ENCODE results near the gene TRAF5. TPM values are rescaled to one million over a fixed set of nuclear protein-coding genes. Genes with fewer than 3 reads are reported as not detected.

Gene TRAF5
- polyA plus RNA-seq, 2 of the 4 experiments (the other 2 are of a cell fraction), result 8.2 to 14.6 TPM

GRCh38 chr1:211375949-211376348 lies 49.3 kb downstream of the TRAF5 start:
- FAIRE-seq (no peak), DNase-seq (ENCODE audit: low read depth in 1 of 2, low spot score in 1 of 2) (no peak)

DNA sequence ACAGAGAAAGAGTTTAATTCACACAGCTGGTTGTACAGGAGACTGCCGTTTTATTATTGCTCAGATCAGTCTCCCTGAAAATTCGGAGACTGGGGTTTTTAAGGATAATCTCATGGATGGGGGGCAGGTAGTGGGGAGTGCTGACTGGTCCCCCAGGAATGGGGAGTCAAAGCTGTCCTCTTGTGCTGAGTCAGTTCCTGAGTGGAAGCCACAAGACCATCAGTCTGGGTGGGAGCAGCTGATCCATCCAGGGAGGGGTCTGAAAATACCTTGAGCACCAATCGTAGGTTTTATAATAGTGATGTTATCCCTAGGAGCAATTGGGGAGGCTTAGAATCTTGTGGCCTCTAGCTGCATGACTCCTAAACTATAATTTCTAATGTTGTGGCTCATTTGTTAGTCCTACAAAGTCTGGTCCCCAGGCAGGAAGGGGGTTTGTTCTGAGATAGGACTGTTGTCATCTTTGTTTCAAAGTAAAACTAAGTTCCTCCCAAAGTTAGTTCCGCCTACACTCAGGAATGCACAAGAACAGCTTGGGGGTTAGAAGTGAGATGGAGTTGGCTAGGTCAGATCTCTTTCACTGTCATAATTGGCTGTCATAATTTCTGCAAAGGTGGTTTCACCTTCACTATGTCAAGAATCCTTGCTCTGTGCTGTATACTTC lies 50.3 kb downstream of the TRAF5 start:
- H3K4me3 ChIP-seq, result no peak overlapping the region
- H3K4me2 ChIP-seq, result no peak overlapping the region
- H3K27ac ChIP-seq, result no peak overlapping the region
- WGBS (ENCODE audit: missing lambda C conversion rate), result 93% methylated on average over 4 of the region's 4 CpGs
- DNase-seq (ENCODE audit: low read depth in 1 of 2, low spot score in 1 of 2) (no peak), FAIRE-seq (no peak), ATAC-seq (no peak)
- no peaks in the 10 kb centered on the region for H3K9me3 ChIP-seq
- POLR2A ChIA-PET, result no interaction called here
- peaks cover 4% of the 10 kb centered on the region; the same call in 2 of the 3 replicates for H3K4me1 ChIP-seq
- TF ChIP-seq, protein P1, sequence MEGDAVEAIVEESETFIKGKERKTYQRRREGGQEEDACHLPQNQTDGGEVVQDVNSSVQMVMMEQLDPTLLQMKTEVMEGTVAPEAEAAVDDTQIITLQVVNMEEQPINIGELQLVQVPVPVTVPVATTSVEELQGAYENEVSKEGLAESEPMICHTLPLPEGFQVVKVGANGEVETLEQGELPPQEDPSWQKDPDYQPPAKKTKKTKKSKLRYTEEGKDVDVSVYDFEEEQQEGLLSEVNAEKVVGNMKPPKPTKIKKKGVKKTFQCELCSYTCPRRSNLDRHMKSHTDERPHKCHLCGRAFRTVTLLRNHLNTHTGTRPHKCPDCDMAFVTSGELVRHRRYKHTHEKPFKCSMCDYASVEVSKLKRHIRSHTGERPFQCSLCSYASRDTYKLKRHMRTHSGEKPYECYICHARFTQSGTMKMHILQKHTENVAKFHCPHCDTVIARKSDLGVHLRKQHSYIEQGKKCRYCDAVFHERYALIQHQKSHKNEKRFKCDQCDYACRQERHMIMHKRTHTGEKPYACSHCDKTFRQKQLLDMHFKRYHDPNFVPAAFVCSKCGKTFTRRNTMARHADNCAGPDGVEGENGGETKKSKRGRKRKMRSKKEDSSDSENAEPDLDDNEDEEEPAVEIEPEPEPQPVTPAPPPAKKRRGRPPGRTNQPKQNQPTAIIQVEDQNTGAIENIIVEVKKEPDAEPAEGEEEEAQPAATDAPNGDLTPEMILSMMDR (IDR thresholded peaks at IDR 0.05), result no peak
- TF ChIP-seq CBX8 (IDR thresholded peaks at IDR 0.05) (no peak), HMGXB4 (CRISPR knock-in tag; IDR thresholded peaks at IDR 0.05; ENCODE audit: borderline replicate concordance) (no peak), JUN (IDR thresholded peaks at IDR 0.05) (no peak), ZFP36 (IDR thresholded peaks at IDR 0.05; ENCODE audit: borderline replicate concordance, partially characterized antibody) (no peak), CHD4 (IDR thresholded peaks at IDR 0.05; ENCODE audit: borderline replicate concordance) (no peak), CHD2 (IDR thresholded peaks at IDR 0.05; ENCODE audit: low read length, partially characterized antibody) (no peak), FOSB (CRISPR knock-in tag; IDR thresholded peaks at IDR 0.05) (no peak), HDAC2 (IDR thresholded peaks at IDR 0.05) (no peak), NPAS2 (CRISPR knock-in tag; IDR thresholded peaks at IDR 0.05; ENCODE audit: borderline replicate concordance) (no peak), POLR2AphosphoS2 (conservative IDR thresholded peaks at IDR 0.05; ENCODE audit: low read length) (no peak), RNF2 (IDR thresholded peaks at IDR 0.05; ENCODE audit: borderline replicate concordance, low read depth) (no peak)
- TF ChIP-seq, protein P2, sequence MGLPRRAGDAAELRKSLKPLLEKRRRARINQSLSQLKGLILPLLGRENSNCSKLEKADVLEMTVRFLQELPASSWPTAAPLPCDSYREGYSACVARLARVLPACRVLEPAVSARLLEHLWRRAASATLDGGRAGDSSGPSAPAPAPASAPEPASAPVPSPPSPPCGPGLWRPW (IDR thresholded peaks at IDR 0.05), result no peak
- TF ChIP-seq, protein P3, sequence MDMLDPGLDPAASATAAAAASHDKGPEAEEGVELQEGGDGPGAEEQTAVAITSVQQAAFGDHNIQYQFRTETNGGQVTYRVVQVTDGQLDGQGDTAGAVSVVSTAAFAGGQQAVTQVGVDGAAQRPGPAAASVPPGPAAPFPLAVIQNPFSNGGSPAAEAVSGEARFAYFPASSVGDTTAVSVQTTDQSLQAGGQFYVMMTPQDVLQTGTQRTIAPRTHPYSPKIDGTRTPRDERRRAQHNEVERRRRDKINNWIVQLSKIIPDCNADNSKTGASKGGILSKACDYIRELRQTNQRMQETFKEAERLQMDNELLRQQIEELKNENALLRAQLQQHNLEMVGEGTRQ (IDR thresholded peaks at IDR 0.05), result no peak
- CTCF ChIA-PET, result interaction anchor here (1.6 kb wide), 1 partner anchor 137 kb away, joined by 4 read pairs; no protein-coding TSS in a partner anchor

More at GRCh38 chr1:211375949-211376348, 49.3 kb downstream of the TRAF5 start:
- Histone ChIP-seq H3K27ac (no peak overlapping the region), H3K9me3 (no peaks in the 10 kb centered on the region), H3K4me1 (peaks cover 2% of the 10 kb centered on the region; the same call in 1 of the 3 replicates), H3K4me2 (no peak overlapping the region), H3K4me3 (no peak overlapping the region)
- ChIA-PET CTCF (interaction anchor here (1.5 to 1.6 kb wide), 2 partner anchors 52 to 138 kb away, joined by 4 read pairs; no protein-coding TSS in a partner anchor), POLR2A (no interaction called here)
- TF ChIP-seq NR3C1 (IDR thresholded peaks at IDR 0.05) (no peak), PBX3 (IDR thresholded peaks at IDR 0.05) (no peak), RAD21 (conservative IDR thresholded peaks at IDR 0.05 in 1 of 2, IDR thresholded peaks at IDR 0.05 in 1 of 2) (no peak), RCOR1 (IDR thresholded peaks at IDR 0.05; ENCODE audit: low read depth, low read length) (no peak)
- ATAC-seq, result no peak
- WGBS (ENCODE audit: missing lambda C conversion rate), result 90% methylated on average over 2 of the region's 2 CpGs
